A673 (cell line): ENCODE results near the gene TSPO. TPM values are rescaled to one million over a fixed set of nuclear protein-coding genes. Genes with fewer than 3 reads are reported as not detected.

Source experiments
- BruUV-seq: library from RNA; stranded (reverse); fragments of 400-500 nt; replicated peaks from 2 replicates; lab custom pipeline; 2021; lab: Mats Ljungman, UMichigan
- CTCF ChIA-PET: fragments of 300-600 bp; sonication (Branson Sonifier 250); formaldehyde crosslinking; loops from one replicate; lab custom pipeline; 2022; ENCODE audit warnings: antibody characterized with exemption; lab: Charles Lee
- POLR2A ChIA-PET: fragments of 300-600 bp; sonication (Branson Sonifier 250); formaldehyde crosslinking; loops from one replicate; lab custom pipeline; 2022; ENCODE audit warnings: antibody characterized with exemption; ENCODE audit not compliant: low non-redundant PET; lab: Charles Lee
- DNase-seq: peaks from one replicate; pipeline ENCODE4 v3.0.0-alpha.2; 2015; ENCODE audit warnings: low spot score
- H3K27ac ChIP-seq: fragments of 200-600 bp; sonication (generic); 2 replicates; pipeline ENCODE4 v1.5.1; 2016; ENCODE audit warnings: mixed run types, low read depth, mild to moderate bottlenecking, mixed read lengths, antibody characterized with exemption, low read length; ENCODE audit not compliant: poor library complexity, severe bottlenecking
- H3K27me3 ChIP-seq: fragments of 200-600 bp; sonication (generic); replicated peaks from 2 replicates; pipeline ENCODE4 v1.6.1; 2017; ENCODE audit warnings: mixed run types, low read depth, mild to moderate bottlenecking, mixed read lengths, antibody characterized with exemption, low read length; ENCODE audit not compliant: insufficient read depth, poor library complexity
- H3K36me3 ChIP-seq: fragments of 200-600 bp; sonication (generic); 2 replicates; pipeline ENCODE4 v1.6.1; 2016; ENCODE audit warnings: mixed run types, mild to moderate bottlenecking, mixed read lengths, antibody characterized with exemption, low read length; ENCODE audit not compliant: insufficient read depth, poor library complexity, severe bottlenecking
- H3K4me1 ChIP-seq: fragments of 200-600 bp; sonication (generic); 2 replicates; pipeline ENCODE4 v1.6.1; 2017; ENCODE audit warnings: mixed run types, mild to moderate bottlenecking, mixed read lengths, antibody characterized with exemption, low read length; ENCODE audit not compliant: insufficient read depth, poor library complexity, severe bottlenecking
- H3K4me3 ChIP-seq: fragments of 200-600 bp; sonication (generic); 2 replicates; pipeline ENCODE4 v1.5.1; 2016; ENCODE audit warnings: low read depth, mixed run types, mild to moderate bottlenecking, mixed read lengths, low read length; ENCODE audit not compliant: poor library complexity, severe bottlenecking
- H3K9me3 ChIP-seq: fragments of 200-600 bp; sonication (generic); 2 replicates; pipeline ENCODE4 v1.6.1; 2016; ENCODE audit warnings: mixed run types, low read depth, mild to moderate bottlenecking, mixed read lengths, antibody characterized with exemption, low read length; ENCODE audit not compliant: poor library complexity, severe bottlenecking
- EZH2 ChIP-seq: fragments of 200-600 bp; sonication (generic); IDR thresholded peaks from 2 replicates; pipeline ENCODE4 v1.6.1; 2017; ENCODE audit warnings: borderline replicate concordance, low read depth, mild to moderate bottlenecking, mixed read lengths, antibody characterized with exemption, low read length; ENCODE audit not compliant: poor library complexity, severe bottlenecking
- intact Hi-C: fragments of 100-400 bp; cut with micrococcal nuclease; formaldehyde crosslinking; loops from one replicate; pipeline ENCODE4 v1.10.0; 2022; ENCODE audit not compliant: unreplicated experiment
- total RNA-seq: library from RNA; stranded (reverse); gene quantifications from 2 replicates; pipeline ENCODE4 v1.2.3, GENCODE V29; 2021
- TF ChIP-seq, protein P1 (sequence below): fragments of 300-800, 200-600 bp; sonication (generic); conservative IDR thresholded peaks from 2 replicates; pipeline ENCODE4 v1.5.1; 2017; ENCODE audit warnings: low read depth, mild to moderate bottlenecking, antibody characterized with exemption, low read length, moderate library complexity, mixed read lengths

Gene TSPO
- total RNA-seq, 1 experiment from 2014 or later, result 105 TPM

DNA sequence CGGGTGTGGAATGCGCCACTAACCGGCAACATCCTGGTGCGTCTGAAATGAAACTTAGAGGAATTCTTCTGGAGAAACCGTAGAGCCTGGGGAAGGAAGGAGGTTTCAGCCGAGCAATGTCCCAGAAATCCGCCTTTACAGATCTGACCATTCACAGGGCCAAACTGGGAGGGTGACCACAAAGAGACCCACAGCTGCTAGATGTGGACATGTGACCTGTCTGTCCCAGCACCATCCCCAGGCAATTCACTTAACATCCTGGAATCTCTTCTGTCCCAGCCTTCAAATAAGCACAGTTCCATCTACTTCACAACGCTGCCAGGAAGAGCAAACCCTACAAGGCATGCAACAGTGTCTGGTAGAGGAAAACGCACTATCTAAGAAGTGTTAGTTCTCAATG is 18.0 kb upstream of the TSPO start:
- DNase-seq, result no peak
- ChIA-PET CTCF (no interaction called here), POLR2A (no interaction called here)
- TF ChIP-seq EZH2, result no peak
- TF ChIP-seq, protein P1, sequence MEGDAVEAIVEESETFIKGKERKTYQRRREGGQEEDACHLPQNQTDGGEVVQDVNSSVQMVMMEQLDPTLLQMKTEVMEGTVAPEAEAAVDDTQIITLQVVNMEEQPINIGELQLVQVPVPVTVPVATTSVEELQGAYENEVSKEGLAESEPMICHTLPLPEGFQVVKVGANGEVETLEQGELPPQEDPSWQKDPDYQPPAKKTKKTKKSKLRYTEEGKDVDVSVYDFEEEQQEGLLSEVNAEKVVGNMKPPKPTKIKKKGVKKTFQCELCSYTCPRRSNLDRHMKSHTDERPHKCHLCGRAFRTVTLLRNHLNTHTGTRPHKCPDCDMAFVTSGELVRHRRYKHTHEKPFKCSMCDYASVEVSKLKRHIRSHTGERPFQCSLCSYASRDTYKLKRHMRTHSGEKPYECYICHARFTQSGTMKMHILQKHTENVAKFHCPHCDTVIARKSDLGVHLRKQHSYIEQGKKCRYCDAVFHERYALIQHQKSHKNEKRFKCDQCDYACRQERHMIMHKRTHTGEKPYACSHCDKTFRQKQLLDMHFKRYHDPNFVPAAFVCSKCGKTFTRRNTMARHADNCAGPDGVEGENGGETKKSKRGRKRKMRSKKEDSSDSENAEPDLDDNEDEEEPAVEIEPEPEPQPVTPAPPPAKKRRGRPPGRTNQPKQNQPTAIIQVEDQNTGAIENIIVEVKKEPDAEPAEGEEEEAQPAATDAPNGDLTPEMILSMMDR, result no peak
- BruUV-seq, result no TSS peak
- no peaks in the 10 kb centered on the region for H3K27me3 ChIP-seq
- no peaks in the 10 kb centered on the region for H3K9me3 ChIP-seq
- H3K27ac ChIP-seq, result no peak overlapping the region
- intact Hi-C loops, result no loop called here
- peaks cover 42% of the 10 kb centered on the region for H3K36me3 ChIP-seq
- no peaks in the 10 kb centered on the region for H3K4me1 ChIP-seq
- no peak overlapping the region for H3K4me3 ChIP-seq

GRCh38 chr22:43134553-43134952 is 16.8 kb upstream of the TSPO start:
- intact Hi-C loops, result no loop called here
- CTCF ChIA-PET, result no interaction called here
- no peak for TF ChIP-seq EZH2
- TF ChIP-seq, protein P1, result no peak
- Histone ChIP-seq H3K4me1 (no peaks in the 10 kb centered on the region), H3K27ac (no peak overlapping the region), H3K4me3 (no peak overlapping the region), H3K36me3 (peaks cover 47% of the 10 kb centered on the region), H3K9me3 (no peaks in the 10 kb centered on the region), H3K27me3 (no peaks in the 10 kb centered on the region)
- no peak for DNase-seq
- POLR2A ChIA-PET, result no interaction called here
- BruUV-seq, result no TSS peak

- TF ChIP-seq EZH2, result no peak
- TF ChIP-seq, protein P1, result no peak
- intact Hi-C loops, result no loop called here
Observed at GRCh38 chr22:43135565-43135964, 15.8 kb upstream of the TSPO start.

More at GRCh38 chr22:43135565-43135964, 15.8 kb upstream of the TSPO start:
- no peaks in the 10 kb centered on the region for H3K9me3 ChIP-seq
- no peak overlapping the region for H3K27ac ChIP-seq
- no peaks in the 10 kb centered on the region for H3K27me3 ChIP-seq
- ChIA-PET CTCF (no interaction called here), POLR2A (no interaction called here)
- peaks cover 57% of the 10 kb centered on the region for H3K36me3 ChIP-seq
- no peak overlapping the region for H3K4me3 ChIP-seq
- no peak for DNase-seq
- H3K4me1 ChIP-seq, result no peaks in the 10 kb centered on the region
- BruUV-seq, result no TSS peak
